ENCODE measurements around the gene EXOSC2.
A peak's percentile ranks its signal among the peaks of the same experiment; 100 is the strongest.

EXOSC2 gene

DNA sequence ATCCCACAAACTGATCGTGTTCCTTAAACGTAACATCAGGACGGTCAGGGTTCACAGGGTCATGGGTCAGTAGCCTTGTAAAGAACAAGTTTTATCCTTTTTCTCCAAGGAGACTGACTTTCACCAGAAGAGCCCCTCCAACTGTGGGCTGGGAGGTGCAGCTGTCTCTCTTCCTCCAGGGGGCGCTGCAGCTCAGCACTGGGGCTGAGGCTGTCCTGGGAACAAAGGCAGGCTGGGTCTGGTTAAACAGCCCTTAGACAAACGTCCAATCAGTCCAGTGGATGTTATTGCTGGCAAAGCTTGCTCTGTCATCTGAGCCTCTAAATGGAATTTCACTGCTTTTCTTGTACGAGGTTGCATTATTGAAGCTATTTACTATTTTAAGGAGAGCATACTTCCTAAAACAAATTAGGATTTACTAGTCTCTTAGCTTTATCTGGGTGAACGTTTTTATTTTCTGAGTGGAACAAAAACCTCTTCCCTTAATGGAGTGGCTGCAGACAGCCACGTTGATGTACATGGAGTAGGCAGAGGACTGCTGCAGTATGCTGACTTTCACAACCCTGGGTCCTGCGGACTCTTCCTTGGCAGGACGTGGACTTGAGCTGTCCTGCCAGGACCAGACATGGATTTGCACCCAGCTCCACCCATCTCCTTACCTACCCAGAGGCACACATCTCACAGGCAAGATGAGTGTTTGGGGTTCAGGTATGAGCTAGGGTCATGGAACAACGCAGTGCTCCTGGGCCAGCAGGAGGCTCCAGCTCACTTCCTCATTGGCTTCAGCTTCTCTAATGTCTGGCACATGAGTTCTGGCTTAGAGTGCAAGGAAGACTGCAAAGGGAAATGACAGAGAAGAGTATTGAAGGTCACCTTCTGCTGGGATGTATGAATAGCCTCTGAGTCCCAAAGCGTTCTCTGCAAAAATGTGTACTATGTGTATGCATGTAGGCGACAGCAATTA, 7.8 kb downstream of the EXOSC2 start:
- no peak overlapping the region for H3K4me3 Mint-ChIP-seq
- H3K27ac Mint-ChIP-seq, result no peak overlapping the region
- ATAC-seq, result peak; percentile 91
- no peaks in the 10 kb centered on the region for H3K9me3 Mint-ChIP-seq
- DNase-seq, result peak; percentile 64 to 67
- H3K27me3 Mint-ChIP-seq, result no peaks in the 10 kb centered on the region
- peaks cover 33% of the 10 kb centered on the region for H3K4me1 Mint-ChIP-seq

DNA sequence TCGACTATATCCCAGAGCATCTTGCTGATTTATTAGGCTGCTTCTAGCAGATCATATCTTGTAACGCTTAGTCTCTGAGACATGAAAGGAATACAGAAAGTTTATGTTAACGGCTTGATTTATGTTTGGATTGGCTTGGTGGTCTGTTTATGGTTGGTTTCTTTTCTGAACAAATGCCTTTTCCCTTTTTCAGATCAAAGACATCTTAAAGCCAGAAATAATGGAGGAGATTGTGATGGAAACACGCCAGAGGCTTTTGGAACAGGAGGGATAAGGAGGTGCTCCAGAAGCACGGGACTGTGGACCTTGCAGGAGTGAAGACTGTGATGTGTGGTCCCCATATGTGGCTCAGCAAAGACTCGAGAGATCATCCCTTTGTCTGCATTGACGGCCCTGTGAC, 9.9 kb downstream of the EXOSC2 start:
- ATAC-seq, result no peak

DNA sequence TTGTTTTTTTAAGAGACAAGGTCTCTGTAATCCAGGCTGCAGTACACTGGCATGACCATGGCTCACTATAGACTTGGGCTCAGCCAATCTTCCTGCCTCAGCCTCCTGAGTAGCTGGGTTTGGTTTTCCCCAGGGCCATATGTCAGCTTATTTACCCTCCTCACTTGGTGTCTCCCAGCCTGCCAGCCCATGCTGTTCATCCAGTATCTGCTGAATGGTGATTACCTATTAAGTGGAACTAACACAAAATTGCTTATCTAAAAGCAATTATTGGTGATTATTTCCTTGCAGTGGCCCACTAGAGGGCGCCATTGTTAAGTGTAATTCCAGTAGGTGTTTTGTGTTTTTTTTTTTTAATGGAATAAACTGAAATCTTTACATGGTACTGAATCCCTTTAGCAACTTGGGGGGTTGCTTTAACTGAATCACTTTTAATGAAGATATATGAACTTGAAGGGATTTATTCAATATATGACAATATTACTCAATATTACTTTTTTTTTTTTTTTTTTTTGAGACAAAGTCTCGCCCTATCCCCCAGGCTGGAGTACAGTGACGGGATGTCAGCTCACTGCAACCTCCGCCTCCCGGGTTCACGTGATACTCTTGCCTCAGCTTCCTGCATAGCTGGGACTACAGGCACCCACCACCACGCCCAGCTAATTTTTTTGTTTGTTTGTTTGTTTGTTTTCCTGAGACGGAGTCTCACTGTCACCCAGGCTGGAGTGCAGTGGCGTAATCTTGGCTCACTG, 13.8 kb downstream of the EXOSC2 start:
- H3K4me1 Mint-ChIP-seq, result peaks cover 9% of the 10 kb centered on the region
- peak overlapping the region in 1 of 2 donors; percentile 26 for H3K27ac Mint-ChIP-seq
- H3K4me3 Mint-ChIP-seq, result no peak overlapping the region
- ATAC-seq, result peak; percentile 68
- H3K9me3 Mint-ChIP-seq, result no peaks in the 10 kb centered on the region
- no peaks in the 10 kb centered on the region for H3K27me3 Mint-ChIP-seq
- peak; percentile 52 to 61 for DNase-seq

More for the DNA sequence above, 9.9 kb downstream of the EXOSC2 start:
- no peak for DNase-seq
- H3K27ac Mint-ChIP-seq, result peak overlapping the region in 1 of 2 donors; percentile 28
- no peaks in the 10 kb centered on the region for H3K9me3 Mint-ChIP-seq
- no peaks in the 10 kb centered on the region for H3K27me3 Mint-ChIP-seq
- no peak overlapping the region for H3K4me3 Mint-ChIP-seq
- H3K4me1 Mint-ChIP-seq, result peaks cover 13% of the 10 kb centered on the region

DNA sequence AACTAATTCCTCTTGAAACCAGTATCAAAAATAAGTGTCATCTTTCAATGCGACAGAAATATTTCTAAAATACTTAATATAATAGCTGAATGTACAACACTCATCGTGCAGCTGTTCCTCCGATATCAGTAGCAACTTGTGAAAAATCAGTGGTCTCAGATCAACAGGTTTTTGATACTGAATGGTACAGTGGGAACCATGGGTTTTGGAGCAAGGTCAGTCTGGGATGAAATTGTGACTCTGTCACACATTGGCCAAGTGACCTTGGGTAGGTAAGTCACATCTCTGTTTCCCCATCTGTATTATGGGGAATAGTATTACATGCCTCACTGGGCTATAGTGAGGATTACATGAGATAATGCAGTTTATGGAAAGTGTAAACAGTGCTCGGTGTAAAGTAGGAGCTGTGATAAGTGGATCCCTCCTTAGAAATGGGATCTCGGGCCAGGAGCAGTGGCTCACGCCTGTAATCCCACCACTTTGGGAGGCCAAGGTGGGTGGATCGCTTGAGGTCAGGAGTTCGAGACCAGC, 17.3 kb downstream of the EXOSC2 start:
- Mint-ChIP-seq H3K4me1 (peaks cover 28% of the 10 kb centered on the region), H3K4me3 (peak overlapping the region in 1 of 2 donors; percentile 66), H3K27ac (no peak overlapping the region), H3K9me3 (no peaks in the 10 kb centered on the region), H3K27me3 (no peaks in the 10 kb centered on the region)
- ATAC-seq, result no peak
- no peak for DNase-seq

DNA sequence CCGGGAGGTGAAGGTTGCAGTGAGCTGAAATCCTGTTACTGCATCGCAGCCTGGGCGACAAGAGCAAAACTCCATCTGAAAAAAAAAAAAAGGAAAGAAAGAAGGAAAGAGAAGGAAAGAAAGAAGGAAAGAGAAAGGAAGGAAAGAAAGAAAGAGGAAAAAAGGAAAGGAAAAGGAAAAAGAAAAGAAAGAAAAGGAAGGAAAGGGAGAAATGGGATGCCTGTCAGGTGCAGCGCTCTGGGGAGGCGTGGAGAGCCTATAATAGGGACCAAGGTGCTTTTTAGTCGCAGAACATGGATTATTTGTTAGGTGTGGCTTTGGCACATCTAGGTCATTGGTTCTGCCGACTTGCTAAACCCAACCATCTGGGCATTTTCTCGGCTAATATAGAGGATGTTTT, 17.9 kb downstream of the EXOSC2 start:
- Mint-ChIP-seq H3K27ac (no peak overlapping the region), H3K4me1 (peaks cover 28% of the 10 kb centered on the region), H3K4me3 (peak overlapping the region in 1 of 2 donors; percentile 66), H3K27me3 (no peaks in the 10 kb centered on the region), H3K9me3 (no peaks in the 10 kb centered on the region)
- DNase-seq, result no peak
- no peak for ATAC-seq

DNA sequence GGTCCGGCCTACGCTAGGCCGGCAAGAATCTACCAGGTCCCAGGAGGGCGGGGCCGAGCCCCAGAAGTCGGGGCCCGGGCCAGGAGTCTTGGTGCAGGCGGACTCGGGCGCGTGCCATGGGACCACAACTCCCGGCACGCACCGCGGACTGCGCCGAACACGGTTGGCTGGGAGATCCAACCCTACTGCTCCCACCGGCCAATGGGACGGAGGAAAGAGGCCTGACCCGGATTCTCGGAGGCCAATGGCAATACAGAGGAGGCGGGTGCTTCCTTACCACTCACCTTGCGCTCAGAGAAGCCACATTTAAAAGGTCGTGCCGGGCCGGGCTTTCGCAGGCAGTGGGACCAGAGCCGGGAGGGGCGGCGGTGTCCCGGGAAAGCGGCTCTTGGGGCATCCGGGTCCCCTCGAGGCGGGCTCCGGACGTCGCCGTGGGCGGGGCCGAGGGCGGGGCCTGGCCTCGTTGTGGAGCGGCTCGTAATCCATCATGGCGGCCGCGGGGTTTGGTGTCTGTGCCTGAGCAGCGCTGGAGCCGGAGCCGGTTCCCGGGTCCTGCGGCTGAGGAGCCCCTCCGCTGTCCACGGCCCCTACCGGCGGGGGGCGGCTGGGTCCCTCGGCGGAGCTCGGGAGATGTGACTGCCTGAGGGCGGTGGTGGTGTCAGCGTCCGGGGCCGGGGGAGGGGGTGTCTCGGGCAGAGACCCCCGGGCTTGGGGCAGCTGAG, 19.1 kb downstream of the EXOSC2 start:
- H3K4me1 Mint-ChIP-seq, result peaks cover 28% of the 10 kb centered on the region
- H3K9me3 Mint-ChIP-seq, result no peaks in the 10 kb centered on the region
- ATAC-seq (peak; percentile 97), DNase-seq (peak; percentile 97 to 98)
- H3K27me3 Mint-ChIP-seq, result no peaks in the 10 kb centered on the region
- H3K27ac Mint-ChIP-seq, result peak overlapping the region; percentile 95 to 96
- peak overlapping the region; percentile 95 to 97 for H3K4me3 Mint-ChIP-seq

DNA sequence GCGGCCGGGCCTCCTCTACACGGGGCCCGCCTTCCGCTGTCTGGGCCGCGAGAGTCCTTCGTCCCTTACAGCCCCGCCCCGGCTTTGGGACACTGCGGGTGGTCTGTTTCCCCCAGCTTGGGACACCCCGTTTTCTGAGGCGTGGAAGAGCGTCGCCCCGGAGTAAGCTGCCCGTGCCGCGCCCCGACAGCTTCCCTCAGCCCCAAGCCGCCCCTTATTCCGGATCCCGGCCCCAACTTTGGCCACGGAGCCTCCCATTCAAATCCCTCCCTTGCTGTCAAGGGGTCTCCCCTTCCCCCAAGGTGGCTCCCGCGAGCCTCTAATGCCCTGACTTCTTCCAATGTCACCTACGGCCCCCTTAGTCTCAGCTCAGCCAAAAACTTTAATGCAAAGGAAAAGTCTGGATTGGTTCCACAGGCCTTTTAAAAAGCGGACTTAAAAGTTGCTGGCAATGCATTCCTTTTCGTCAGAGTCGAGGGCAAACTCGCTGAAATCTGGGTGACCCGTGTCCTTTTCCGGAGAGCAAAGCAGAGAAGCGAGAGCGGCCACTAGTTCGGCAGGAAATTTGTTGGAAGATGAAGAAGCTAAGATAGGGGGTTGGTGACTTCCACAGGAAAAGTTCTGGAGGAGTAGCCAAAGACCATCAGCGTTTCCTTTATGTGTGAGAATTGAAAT, 19.8 kb downstream of the EXOSC2 start:
- ATAC-seq (no peak), DNase-seq (peak in 1 of 2 donors; percentile 8)
- Mint-ChIP-seq H3K4me1 (peaks cover 28% of the 10 kb centered on the region), H3K27me3 (no peaks in the 10 kb centered on the region), H3K9me3 (no peaks in the 10 kb centered on the region), H3K27ac (peak overlapping the region; percentile 95 to 96), H3K4me3 (peak overlapping the region; percentile 95 to 97)

DNA sequence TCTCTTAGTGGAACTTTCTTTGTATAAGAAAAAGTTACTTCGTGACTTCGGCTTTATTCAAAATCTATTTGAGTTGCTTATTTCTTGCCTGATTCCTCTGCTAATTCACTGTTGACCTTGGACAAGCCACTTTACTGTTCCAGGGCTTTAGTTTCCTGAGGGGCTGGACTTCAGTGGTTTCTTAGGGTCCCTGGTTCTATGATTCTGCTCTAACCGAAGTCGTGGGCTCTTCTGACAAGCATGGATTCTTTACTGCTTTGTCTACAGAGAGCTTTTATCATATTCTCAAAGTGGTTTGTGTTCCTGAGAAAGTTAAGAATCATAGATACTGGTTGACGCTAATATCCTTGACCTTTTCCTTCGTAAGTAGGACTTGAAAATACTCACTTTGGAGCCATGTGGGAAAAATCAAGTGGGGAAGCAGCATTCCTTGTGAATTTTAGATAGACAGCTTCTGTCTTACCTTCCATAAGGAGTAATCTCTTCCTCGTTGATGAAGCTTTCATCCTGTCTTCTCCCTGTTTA, 21.1 kb downstream of the EXOSC2 start:
- DNase-seq (no peak), ATAC-seq (no peak)
- Mint-ChIP-seq H3K27ac (no peak overlapping the region), H3K27me3 (no peaks in the 10 kb centered on the region), H3K9me3 (no peaks in the 10 kb centered on the region), H3K4me3 (peak overlapping the region; percentile 95 to 97), H3K4me1 (peaks cover 28% of the 10 kb centered on the region)

DNA sequence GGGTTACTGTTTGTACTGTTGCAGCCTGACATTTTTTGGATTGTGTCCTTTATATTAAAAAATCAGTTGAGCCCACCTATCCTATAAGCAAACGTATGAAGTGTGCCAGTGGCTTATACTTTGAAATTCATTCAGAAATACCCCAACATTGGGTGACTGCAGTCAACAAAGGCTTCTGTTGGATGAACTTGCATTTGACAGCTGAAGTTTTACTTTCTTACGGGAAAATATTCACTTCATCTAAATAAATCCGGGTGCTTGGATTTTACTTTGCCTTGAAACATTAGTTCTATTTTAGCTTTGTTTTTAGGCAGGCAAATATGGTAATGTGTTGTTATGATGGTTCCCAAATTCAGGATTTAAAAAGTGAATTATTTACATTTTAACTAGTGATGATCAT, 21.7 kb downstream of the EXOSC2 start:
- no peaks in the 10 kb centered on the region for H3K27me3 Mint-ChIP-seq
- no peak for ATAC-seq
- no peaks in the 10 kb centered on the region for H3K9me3 Mint-ChIP-seq
- H3K4me3 Mint-ChIP-seq, result peak overlapping the region; percentile 95 to 97
- no peak overlapping the region for H3K27ac Mint-ChIP-seq
- H3K4me1 Mint-ChIP-seq, result peaks cover 28% of the 10 kb centered on the region
- no peak for DNase-seq

DNA sequence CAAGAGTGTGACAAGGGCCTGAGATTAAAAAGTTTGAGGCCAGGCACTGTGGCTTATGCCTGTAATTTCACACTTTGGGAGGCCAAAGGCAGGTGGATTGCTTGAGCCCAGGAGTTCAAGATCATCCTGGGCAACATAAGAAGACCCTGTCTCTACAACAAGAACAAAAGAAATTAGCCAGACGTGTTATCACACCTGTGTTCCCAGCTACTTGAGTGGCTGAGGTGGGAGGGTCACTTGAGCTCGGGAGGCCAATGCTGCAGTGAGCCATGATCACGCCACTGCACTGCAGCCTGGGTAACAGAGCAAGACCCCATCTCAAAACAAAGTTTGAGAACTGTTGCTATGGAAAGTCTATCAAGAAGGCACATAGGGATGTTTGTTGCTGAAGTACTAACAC, 25.0 kb downstream of the EXOSC2 start:
- H3K4me1 Mint-ChIP-seq, result peaks cover 37% of the 10 kb centered on the region
- H3K4me3 Mint-ChIP-seq, result no peak overlapping the region
- no peaks in the 10 kb centered on the region for H3K27me3 Mint-ChIP-seq
- H3K9me3 Mint-ChIP-seq, result no peaks in the 10 kb centered on the region
- ATAC-seq (no peak), DNase-seq (no peak)
- no peak overlapping the region for H3K27ac Mint-ChIP-seq

DNA sequence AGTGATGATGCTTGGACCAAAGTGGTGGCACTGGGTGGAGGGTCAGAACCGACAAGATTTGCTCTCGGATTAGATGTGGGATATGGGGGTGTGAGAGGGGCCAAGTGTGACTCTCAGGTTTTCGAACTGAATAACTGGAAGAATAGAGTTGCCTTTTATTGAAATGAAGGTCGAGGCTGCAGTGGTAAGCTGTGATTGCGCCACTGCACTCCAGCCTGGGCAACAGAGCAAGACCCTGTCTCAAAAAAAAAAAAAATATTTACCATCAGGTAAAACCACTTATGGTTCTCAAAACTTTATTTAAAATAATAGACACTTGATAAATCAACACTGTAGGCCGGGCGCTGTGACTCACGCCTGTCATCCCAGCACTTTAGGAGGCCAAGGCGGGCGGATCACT, 27.2 kb downstream of the EXOSC2 start:
- H3K9me3 Mint-ChIP-seq, result no peaks in the 10 kb centered on the region
- no peaks in the 10 kb centered on the region for H3K27me3 Mint-ChIP-seq
- H3K27ac Mint-ChIP-seq, result no peak overlapping the region
- H3K4me3 Mint-ChIP-seq, result no peak overlapping the region
- DNase-seq (no peak), ATAC-seq (no peak)
- peaks cover 15% of the 10 kb centered on the region for H3K4me1 Mint-ChIP-seq

DNA sequence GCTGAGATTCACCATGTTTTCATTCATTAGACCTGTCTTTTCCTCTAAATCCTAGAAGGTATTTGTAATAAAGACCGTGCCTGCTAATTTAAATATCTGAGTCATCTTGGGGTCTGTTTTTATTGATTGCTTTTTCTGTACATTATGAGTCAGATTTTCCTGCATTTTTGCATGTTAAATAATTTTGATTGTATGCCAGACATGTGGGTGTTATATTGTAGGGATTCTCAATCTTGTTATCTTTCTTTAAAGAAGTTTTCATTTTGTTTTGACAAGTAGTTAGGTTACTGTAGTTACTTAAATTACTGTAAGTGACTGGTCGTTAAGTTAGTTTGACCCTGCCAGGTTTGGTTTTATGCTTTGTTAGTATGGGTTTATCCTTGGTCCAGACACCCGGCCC, 35.1 kb downstream of the EXOSC2 start:
- peak overlapping the region in 1 of 2 donors; percentile 78 for H3K27ac Mint-ChIP-seq
- DNase-seq, result no peak
- H3K27me3 Mint-ChIP-seq, result no peaks in the 10 kb centered on the region
- H3K9me3 Mint-ChIP-seq, result no peaks in the 10 kb centered on the region
- ATAC-seq, result no peak
- H3K4me1 Mint-ChIP-seq, result peaks cover 47% of the 10 kb centered on the region
- no peak overlapping the region for H3K4me3 Mint-ChIP-seq

DNA sequence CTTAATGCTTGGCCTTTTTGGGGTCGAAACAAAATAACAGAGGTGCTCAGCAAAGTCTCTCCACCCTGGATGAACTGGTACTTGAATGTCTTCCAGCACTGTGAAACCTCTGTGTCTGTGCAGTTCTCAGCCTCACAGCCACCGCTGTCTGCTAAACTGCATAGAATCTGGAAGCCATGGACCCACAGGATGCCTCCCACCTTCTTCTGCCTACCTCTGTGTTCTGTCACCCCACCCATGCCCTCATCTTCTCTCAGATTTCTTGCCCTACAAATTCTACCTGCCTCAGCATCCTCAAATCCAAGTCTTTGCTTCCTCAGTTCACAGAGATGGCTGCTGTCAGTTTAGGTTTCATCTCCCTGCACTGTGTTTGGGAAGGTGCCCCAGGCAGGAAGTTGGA, 35.6 kb downstream of the EXOSC2 start:
- ATAC-seq (no peak), DNase-seq (no peak)
- H3K9me3 Mint-ChIP-seq, result no peaks in the 10 kb centered on the region
- no peak overlapping the region for H3K27ac Mint-ChIP-seq
- no peak overlapping the region for H3K4me3 Mint-ChIP-seq
- no peaks in the 10 kb centered on the region for H3K27me3 Mint-ChIP-seq
- H3K4me1 Mint-ChIP-seq, result peaks cover 47% of the 10 kb centered on the region

DNA sequence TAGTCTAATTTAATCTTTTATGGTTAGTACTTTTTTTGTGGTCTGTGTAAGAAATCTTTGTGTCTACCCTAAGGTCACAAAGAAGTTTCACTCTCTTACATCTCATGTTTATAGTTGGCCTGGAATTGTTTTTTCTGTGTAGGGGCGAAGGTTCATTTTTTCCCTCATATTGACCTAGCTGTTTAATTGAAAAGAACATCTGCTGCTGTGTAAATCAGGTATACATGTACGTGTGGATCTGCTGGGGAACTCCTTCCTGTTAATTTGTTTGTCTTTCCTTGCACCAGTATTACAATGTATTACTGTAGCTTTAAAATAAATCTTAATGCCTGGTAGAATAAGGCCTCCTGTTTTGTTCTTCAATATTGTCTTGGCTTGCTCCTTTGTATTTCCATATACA, 37.8 kb downstream of the EXOSC2 start:
- Mint-ChIP-seq H3K27ac (no peak overlapping the region), H3K4me1 (peaks cover 43% of the 10 kb centered on the region), H3K27me3 (no peaks in the 10 kb centered on the region), H3K9me3 (no peaks in the 10 kb centered on the region), H3K4me3 (no peak overlapping the region)
- no peak for ATAC-seq
- DNase-seq, result no peak

DNA sequence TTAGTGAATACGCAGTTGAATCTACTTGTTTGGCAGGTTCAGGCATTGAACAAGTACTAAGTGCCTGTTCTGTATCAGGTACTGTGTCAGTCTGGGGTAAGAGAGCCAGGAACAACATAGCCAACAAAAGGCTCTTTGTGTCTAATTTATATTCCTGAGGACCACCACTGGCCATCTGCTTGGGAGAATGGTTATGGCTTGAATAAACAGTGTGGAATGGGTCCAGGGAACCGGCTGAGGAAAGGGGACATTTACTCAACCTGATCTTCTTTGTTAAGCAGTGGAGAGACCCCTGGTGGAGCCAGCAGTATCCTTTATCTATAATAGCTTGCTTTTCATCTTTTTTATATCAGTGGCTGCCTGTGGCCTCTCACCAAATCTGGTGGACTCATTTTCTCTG, 38.6 kb downstream of the EXOSC2 start:
- ATAC-seq (no peak), DNase-seq (no peak)
- H3K4me3 Mint-ChIP-seq, result no peak overlapping the region
- H3K27me3 Mint-ChIP-seq, result no peaks in the 10 kb centered on the region
- no peak overlapping the region for H3K27ac Mint-ChIP-seq
- H3K4me1 Mint-ChIP-seq, result peaks cover 38% of the 10 kb centered on the region
- no peaks in the 10 kb centered on the region for H3K9me3 Mint-ChIP-seq

Measured in stimulated activated naive CD8-positive, alpha-beta T cell treated with anti-CD3 and anti-CD28 coated beads, Interleukin-15, amount 100 ng/mL, for 72 hours (primary cell).